NCI-H1417 (cell line): ENCODE measurements around the gene USP17L26.
"Not testable (repeated sequence)": the region's sequence is repeated elsewhere in the genome, so short reads cannot be mapped to it uniquely, and the experiment has no call there.

Experiments
- DNase-seq, 3 experiments: peaks; one replicate each; lab custom pipeline; 2025; lab: John Stamatoyannopoulos, UW

USP17L26 gene, protein sequence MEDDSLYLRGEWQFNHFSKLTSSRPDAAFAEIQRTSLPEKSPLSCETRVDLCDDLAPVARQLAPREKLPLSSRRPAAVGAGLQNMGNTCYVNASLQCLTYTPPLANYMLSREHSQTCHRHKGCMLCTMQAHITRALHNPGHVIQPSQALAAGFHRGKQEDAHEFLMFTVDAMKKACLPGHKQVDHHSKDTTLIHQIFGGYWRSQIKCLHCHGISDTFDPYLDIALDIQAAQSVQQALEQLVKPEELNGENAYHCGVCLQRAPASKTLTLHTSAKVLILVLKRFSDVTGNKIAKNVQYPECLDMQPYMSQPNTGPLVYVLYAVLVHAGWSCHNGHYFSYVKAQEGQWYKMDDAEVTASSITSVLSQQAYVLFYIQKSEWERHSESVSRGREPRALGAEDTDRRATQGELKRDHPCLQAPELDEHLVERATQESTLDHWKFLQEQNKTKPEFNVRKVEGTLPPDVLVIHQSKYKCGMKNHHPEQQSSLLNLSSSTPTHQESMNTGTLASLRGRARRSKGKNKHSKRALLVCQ

DNA sequence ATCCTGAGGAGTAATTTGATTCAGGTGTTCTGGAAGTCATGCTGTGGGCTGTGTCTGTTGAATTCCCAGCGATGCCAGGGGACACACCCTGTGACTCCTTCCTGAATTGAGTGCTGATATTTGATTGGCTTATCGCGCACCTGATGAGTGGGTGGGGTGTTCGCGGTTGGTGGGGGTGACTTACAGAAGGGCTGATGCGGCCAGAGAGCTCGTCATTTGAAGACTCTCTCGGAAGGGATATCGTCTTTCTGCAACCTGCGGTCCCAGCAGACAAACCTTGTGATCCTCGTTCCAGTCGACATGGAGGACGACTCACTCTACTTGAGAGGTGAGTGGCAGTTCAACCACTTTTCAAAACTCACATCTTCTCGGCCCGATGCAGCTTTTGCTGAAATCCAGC, at the start of gene USP17L26:
Gene USP17L26, plus strand, starts transcription at position 301 of the 400 bp plus-strand sequence. Its CDS starts 0 bp downstream, at position 301.
- not testable (repeated sequence) for DNase-seq

DNA sequence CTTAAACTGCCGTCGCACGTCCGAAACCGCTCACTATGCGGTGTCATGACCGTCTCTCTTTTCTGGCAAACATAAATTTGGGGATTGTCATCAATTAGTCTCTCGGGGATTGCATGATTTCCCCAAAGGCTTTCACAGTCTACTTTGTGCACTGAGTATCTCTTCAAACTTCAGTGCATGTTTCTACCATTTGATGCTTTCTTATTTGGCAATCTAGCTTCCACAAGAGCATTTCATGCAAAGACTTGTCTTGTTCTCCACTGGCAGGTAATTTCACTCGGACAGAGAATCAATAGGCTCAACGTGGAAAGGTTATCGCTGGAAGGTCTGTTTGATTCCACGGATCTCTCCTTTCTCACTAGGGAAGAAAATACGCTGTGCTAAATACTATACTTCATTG, 10.3 kb upstream of the USP17L26 start:
- DNase-seq, result not testable (repeated sequence)

DNA sequence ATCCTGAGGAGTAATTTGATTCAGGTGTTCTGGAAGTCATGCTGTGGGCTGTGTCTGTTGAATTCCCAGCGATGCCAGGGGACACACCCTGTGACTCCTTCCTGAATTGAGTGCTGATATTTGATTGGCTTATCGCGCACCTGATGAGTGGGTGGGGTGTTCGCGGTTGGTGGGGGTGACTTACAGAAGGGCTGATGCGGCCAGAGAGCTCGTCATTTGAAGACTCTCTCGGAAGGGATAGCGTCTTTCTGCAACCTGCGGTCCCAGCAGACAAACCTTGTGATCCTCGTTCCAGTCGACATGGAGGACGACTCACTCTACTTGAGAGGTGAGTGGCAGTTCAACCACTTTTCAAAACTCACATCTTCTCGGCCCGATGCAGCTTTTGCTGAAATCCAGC, 9.6 kb upstream of the USP17L26 start, which contains the start of gene USP17L24:
Gene USP17L24, plus strand, starts transcription at position 301 of the 400 bp plus-strand sequence. Its CDS starts 0 bp downstream, at position 301.
- not testable (repeated sequence) for DNase-seq

DNA sequence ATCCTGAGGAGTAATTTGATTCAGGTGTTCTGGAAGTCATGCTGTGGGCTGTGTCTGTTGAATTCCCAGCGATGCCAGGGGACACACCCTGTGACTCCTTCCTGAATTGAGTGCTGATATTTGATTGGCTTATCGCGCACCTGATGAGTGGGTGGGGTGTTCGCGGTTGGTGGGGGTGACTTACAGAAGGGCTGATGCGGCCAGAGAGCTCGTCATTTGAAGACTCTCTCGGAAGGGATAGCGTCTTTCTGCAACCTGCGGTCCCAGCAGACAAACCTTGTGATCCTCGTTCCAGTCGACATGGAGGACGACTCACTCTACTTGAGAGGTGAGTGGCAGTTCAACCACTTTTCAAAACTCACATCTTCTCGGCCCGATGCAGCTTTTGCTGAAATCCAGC, 4.8 kb upstream of the USP17L26 start, which contains the start of gene USP17L25:
Gene USP17L25, plus strand, starts transcription at position 301 of the 400 bp plus-strand sequence. Its CDS starts 0 bp downstream, at position 301.
- not testable (repeated sequence) for DNase-seq

DNA sequence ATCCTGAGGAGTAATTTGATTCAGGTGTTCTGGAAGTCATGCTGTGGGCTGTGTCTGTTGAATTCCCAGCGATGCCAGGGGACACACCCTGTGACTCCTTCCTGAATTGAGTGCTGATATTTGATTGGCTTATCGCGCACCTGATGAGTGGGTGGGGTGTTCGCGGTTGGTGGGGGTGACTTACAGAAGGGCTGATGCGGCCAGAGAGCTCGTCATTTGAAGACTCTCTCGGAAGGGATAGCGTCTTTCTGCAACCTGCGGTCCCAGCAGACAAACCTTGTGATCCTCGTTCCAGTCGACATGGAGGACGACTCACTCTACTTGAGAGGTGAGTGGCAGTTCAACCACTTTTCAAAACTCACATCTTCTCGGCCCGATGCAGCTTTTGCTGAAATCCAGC, 4.6 kb downstream of the USP17L26 start, which contains the start of gene USP17L5:
Gene USP17L5, plus strand, starts transcription at position 301 of the 400 bp plus-strand sequence. Its CDS starts 0 bp downstream, at position 301.
- DNase-seq, result not testable (repeated sequence)

DNA sequence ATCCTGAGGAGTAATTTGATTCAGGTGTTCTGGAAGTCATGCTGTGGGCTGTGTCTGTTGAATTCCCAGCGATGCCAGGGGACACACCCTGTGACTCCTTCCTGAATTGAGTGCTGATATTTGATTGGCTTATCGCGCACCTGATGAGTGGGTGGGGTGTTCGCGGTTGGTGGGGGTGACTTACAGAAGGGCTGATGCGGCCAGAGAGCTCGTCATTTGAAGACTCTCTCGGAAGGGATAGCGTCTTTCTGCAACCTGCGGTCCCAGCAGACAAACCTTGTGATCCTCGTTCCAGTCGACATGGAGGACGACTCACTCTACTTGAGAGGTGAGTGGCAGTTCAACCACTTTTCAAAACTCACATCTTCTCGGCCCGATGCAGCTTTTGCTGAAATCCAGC, 9.4 kb downstream of the USP17L26 start, which contains the start of gene USP17L27:
Gene USP17L27, plus strand, starts transcription at position 301 of the 400 bp plus-strand sequence. Its CDS starts 0 bp downstream, at position 301.
- not testable (repeated sequence) for DNase-seq

DNA sequence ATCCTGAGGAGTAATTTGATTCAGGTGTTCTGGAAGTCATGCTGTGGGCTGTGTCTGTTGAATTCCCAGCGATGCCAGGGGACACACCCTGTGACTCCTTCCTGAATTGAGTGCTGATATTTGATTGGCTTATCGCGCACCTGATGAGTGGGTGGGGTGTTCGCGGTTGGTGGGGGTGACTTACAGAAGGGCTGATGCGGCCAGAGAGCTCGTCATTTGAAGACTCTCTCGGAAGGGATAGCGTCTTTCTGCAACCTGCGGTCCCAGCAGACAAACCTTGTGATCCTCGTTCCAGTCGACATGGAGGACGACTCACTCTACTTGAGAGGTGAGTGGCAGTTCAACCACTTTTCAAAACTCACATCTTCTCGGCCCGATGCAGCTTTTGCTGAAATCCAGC, 14.1 kb downstream of the USP17L26 start, which contains the start of gene USP17L28:
Gene USP17L28, plus strand, starts transcription at position 301 of the 400 bp plus-strand sequence. Its CDS starts 0 bp downstream, at position 301.
- DNase-seq, result not testable (repeated sequence)

DNA sequence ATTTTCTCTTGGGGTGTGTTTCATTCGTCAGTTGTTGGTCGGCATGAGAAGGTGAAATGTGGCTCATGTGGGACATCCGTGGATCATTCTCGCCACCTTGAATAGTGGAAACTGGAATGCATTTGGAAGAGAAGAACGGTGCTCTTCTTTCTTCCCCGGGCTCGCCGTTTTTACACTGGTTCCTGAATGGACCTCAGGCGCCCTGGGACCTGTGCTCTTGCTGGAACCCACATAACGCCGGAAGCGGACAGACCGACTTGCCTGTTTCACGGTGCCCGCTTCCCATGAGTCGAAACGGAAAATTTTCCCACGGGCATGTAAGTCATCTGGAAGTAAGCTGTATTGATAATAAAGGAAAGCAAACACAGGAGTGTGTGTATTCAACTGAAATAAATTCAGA, 16.4 kb downstream of the USP17L26 start:
- DNase-seq, result not testable (repeated sequence)

DNA sequence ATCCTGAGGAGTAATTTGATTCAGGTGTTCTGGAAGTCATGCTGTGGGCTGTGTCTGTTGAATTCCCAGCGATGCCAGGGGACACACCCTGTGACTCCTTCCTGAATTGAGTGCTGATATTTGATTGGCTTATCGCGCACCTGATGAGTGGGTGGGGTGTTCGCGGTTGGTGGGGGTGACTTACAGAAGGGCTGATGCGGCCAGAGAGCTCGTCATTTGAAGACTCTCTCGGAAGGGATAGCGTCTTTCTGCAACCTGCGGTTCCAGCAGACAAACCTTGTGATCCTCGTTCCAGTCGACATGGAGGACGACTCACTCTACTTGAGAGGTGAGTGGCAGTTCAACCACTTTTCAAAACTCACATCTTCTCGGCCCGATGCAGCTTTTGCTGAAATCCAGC, 18.9 kb downstream of the USP17L26 start, which contains the start of gene USP17L29:
Gene USP17L29, plus strand, starts transcription at position 301 of the 400 bp plus-strand sequence. Its CDS starts 0 bp downstream, at position 301.
- DNase-seq, result not testable (repeated sequence)

DNA sequence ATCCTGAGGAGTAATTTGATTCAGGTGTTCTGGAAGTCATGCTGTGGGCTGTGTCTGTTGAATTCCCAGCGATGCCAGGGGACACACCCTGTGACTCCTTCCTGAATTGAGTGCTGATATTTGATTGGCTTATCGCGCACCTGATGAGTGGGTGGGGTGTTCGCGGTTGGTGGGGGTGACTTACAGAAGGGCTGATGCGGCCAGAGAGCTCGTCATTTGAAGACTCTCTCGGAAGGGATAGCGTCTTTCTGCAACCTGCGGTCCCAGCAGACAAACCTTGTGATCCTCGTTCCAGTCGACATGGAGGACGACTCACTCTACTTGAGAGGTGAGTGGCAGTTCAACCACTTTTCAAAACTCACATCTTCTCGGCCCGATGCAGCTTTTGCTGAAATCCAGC, 28.4 kb downstream of the USP17L26 start, which contains the start of gene USP17L30:
Gene USP17L30, plus strand, starts transcription at position 301 of the 400 bp plus-strand sequence. Its CDS starts 0 bp downstream, at position 301.
- DNase-seq, result not testable (repeated sequence)

DNA sequence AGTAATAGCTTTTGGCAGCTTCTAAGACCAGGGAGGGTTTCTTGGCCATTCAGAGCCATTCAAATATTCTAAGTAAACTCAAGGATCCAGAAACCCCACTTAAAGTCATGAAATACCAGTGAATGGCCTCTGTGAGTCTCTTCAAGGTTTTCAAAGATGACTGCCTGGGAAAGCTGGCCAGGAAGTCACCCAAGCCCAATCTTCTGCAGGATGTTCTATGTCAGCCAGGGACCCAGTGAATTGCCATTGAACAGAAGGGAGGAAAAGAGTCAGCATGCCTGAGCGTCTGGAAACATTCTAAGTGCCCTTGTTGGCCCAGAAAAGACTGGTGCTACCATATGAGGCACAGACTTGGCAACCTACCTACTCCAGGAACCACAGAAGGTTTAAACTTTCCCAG, 45.4 kb downstream of the USP17L26 start:
- not testable (repeated sequence) for DNase-seq

DNA sequence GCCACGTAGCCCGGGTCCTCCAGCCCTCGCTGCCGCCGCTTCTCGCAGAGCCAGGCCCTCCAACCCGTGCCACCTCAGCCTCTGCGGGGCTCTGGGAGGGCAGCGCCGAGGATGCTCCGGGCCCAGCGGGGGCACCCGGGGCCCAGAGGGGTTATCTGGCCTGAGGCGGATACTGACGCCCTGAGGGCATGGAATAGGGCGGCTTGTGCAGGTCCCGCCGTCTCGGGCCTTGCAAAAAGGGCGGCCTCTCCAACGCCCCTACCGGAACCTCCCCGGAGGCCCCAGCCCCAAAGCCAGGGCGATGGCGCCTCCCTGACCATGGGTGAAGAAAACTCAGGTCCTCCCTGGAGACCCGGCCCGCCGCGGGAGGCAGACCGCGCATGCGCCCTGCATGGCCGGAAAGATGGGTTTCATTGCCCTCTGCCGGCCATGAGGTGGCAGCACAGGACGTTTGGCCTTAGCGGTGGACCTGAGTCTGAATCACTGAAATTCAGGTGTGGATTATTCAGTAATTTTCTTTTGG, 46.6 kb downstream of the USP17L26 start:
- not testable (repeated sequence) for DNase-seq

DNA sequence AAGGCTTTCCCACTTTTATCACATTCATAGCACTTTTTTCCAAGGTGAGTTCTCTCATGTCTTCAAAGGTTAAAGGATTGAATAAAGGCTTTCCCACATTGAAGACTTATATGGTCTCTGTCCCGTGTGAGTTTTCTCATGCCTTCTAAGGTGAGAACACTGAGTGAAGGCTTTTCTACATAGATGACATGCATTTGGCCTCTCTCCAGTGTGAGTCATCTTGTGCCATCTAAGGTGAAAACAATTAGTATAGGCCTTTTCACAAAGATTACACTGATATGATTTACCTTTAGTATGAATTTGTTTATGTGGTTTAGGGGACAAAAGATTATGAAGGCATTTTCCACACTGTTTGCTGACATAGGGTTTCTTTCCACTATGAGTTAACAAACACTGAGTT, 49.7 kb downstream of the USP17L26 start:
- no peak for DNase-seq
